ENCODE results near the gene GID4.
A peak's percentile ranks its signal among the peaks of the same experiment; 100 is the strongest.

GID4 gene

GRCh38 chr17:18039535-18040260 lies 490 bp downstream of the GID4 start:
- DNase-seq (ENCODE audit: low read depth) = no peak
- H3K4me3 ChIP-seq (ENCODE audit: low read depth, low read length) = peak overlapping the region; percentile 74

GRCh38 chr17:18040261-18040858 lies 1.2 kb downstream of the GID4 start:
- H3K4me3 ChIP-seq (ENCODE audit: low read depth, low read length) = peak overlapping the region; percentile 74
- DNase-seq (ENCODE audit: low read depth) = no peak

- no peak overlapping the region for H3K4me3 ChIP-seq (ENCODE audit: low read depth, low read length)
Measured at GRCh38 chr17:18041776-18042175, 2.6 kb downstream of the GID4 start.

GRCh38 chr17:18042983-18043382 lies 3.8 kb downstream of the GID4 start:
- DNase-seq (ENCODE audit: low read depth) = no peak
- no peak overlapping the region for H3K4me3 ChIP-seq (ENCODE audit: low read depth, low read length)

More at GRCh38 chr17:18041776-18042175, 2.6 kb downstream of the GID4 start:
- peak; percentile 48 for DNase-seq (ENCODE audit: low read depth)

DNA sequence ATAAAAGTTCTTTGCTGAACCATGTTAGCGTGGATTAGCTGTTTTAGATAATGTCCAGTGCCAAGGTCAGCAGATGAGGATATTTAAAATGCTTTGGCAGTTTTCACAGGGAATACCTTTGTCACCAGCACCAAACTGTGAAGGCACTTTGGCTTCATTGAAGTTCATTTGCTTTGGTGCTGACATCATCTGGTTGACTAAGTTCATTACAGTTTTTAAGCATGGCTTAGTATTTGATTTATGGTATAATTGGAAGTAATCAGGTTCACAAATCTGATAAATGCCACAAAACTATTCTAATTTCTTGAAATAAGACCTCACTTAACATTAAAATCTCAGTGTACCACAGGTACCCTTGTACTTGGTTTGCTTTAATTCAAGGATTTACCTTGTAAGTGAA lies 4.3 kb downstream of the GID4 start:
- no peak overlapping the region for H3K4me3 ChIP-seq (ENCODE audit: low read depth, low read length)
- DNase-seq (ENCODE audit: low read depth) = no peak

GRCh38 chr17:18044609-18045008 lies 5.4 kb downstream of the GID4 start:
- DNase-seq (ENCODE audit: low read depth) = no peak
- H3K4me3 ChIP-seq (ENCODE audit: low read depth, low read length) = no peak overlapping the region

DNA sequence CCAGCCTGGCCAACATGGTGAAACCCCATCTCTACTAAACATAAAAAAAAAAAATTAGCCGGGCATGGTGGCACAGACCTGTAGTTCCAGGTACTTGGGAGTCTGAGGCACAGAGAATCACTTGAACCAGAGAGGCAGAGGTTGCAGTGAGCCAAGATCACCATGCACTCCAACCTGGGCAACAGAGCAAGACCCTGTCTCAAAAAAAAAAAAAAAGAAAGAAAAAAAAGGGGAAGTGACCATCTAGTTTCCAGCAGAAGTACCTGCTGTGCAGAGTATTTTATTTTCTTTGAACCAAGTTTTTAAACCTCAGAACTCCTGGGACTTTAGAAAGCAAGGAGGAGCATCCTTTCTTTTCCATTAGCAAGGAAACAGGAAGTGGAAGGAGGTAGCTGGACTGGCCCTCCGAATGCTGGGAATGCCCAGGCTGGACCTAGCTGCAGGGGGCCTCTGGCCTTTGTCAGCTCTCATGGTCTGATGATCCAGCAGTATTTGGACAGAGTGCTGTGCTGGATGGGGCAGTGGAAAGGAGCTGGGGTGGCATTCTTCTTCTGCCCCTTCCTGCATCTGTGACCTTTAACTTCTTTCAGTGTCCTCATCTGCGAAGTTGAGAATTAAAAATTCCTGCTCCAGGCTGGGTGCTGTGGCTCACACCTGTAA lies 6.6 kb downstream of the GID4 start:
- no peak for DNase-seq (ENCODE audit: low read depth)
- H3K4me3 ChIP-seq (ENCODE audit: low read depth, low read length) = no peak overlapping the region

DNA sequence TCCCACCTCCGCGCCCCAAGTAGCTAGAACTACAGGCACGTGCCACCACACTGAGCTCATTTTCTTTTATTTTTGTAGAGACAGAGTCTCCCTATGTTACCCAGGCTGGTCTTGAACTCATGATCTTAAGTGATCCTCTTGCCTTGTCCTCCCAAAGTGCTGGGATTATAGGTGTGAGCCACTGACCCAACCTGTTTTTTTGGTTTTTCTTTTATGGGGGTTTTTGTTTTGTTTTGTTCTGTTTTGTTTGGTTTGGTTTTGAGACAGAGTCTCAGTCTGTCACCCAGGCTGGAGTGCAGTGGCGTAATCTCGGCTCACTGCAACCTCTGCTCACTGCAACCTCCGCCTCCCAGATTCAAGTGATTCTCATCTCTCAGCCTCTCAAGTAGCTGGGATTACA lies 16.4 kb downstream of the GID4 start:
- no peak overlapping the region for H3K4me3 ChIP-seq (ENCODE audit: low read depth, low read length)
- no peak for DNase-seq (ENCODE audit: low read depth)

- no peak overlapping the region for H3K4me3 ChIP-seq (ENCODE audit: low read depth, low read length)
- no peak for DNase-seq (ENCODE audit: low read depth)
Measured at GRCh38 chr17:18056214-18056613, 17.0 kb downstream of the GID4 start.

GRCh38 chr17:18059283-18059682 lies 20.1 kb downstream of the GID4 start:
- H3K4me3 ChIP-seq (ENCODE audit: low read depth, low read length) = no peak overlapping the region
- DNase-seq (ENCODE audit: low read depth) = no peak

DNA sequence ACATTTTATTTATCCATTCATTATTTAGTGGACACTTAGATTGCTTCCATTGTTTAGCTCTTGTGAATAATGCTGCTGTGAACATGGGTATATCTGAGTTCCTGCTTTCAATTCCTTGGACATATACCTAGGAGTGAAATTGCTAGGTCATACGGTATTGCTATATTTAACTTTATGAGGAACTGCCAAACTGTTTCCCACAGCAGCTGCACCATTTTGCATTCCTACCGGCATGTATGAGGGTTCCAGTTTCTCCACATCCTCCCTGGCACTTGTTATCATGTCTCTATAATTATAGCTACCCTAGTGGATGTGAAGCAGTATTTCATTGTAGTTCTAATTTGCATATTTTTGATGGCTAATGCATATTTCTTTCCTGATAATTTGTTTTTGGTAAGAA lies 24.8 kb downstream of the GID4 start:
- no peak for DNase-seq (ENCODE audit: low read depth)
- H3K4me3 ChIP-seq (ENCODE audit: low read depth, low read length) = no peak overlapping the region

GRCh38 chr17:18065546-18065945 lies 26.3 kb downstream of the GID4 start:
- no peak for DNase-seq (ENCODE audit: low read depth)
- no peak overlapping the region for H3K4me3 ChIP-seq (ENCODE audit: low read depth, low read length)

DNA sequence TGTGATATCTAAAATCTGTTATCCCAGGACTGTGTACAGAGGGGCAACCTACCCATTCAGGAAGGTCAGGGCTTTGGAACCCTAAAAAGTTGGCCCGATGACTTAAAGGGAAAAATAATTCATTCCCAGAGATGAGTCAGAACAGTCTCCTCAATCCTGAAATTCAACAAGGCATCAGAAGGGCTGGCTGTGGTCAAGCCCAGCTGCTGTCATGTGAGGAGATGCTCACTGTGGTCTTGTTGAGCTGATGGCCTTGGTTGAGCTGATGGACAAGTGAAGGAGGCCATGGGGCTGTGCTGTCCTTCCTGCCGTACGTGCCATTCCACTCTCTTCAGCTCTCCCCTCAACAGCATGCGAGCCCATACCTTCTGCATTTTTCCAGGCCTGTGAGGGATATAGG lies 27.7 kb downstream of the GID4 start:
- no peak for DNase-seq (ENCODE audit: low read depth)
- no peak overlapping the region for H3K4me3 ChIP-seq (ENCODE audit: low read depth, low read length)

GRCh38 chr17:18069101-18069500 lies 29.9 kb downstream of the GID4 start:
- DNase-seq (ENCODE audit: low read depth) = no peak
- H3K4me3 ChIP-seq (ENCODE audit: low read depth, low read length) = no peak overlapping the region

DNA sequence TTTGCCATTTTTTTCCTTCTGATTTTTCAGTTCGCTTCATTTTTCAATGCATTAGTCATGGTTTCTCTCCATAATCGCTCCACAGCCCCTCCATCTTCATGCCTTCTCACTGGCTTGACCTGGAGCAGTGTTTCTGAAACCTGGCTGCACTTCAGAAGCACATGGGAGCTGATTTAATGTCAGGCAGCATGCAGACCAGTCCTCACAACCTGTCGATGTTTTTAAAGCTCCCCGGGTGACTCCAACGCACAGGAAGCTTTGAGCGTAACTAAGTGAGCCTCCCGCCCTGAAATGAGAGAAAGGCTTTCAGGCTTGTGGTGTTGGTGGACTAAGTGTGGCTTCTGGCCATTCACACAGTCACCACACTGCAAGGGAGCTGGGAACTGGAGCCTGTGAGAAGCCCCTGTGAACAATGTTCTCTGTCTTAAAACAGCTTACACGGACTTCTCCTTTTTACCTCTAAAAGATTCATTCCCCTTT lies 31.7 kb downstream of the GID4 start:
- no peak for DNase-seq (ENCODE audit: low read depth)
- peak overlapping the region; percentile 26 for H3K4me3 ChIP-seq (ENCODE audit: low read depth, low read length)

- no peak for DNase-seq (ENCODE audit: low read depth)
- no peak overlapping the region for H3K4me3 ChIP-seq (ENCODE audit: low read depth, low read length)
Measured at GRCh38 chr17:18071751-18072150, 32.5 kb downstream of the GID4 start.

GRCh38 chr17:18074566-18075272 lies 35.5 kb downstream of the GID4 start:
- H3K4me3 ChIP-seq (ENCODE audit: low read depth, low read length) = no peak overlapping the region
- no peak for DNase-seq (ENCODE audit: low read depth)

DNA sequence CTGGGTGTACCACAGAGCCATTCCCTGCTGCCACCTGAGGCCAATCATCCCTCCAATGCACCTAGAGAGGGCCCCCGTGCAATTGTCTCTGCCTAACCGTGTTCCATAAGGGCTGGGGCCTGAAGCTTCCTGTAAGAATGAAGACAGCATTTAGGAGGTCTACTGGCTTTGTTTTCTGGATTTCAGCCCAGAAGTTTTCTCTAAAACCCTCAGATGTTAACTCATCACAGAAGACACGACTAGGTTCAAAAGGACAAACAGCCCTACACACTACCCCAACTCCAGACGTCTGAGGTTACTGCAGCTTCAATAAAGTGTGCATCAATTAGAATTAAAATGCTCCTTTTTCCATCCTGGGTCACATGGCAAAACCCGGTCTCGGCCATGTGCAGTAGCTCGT lies 37.7 kb downstream of the GID4 start:
- no peak for DNase-seq (ENCODE audit: low read depth)
- no peak overlapping the region for H3K4me3 ChIP-seq (ENCODE audit: low read depth, low read length)

DNA sequence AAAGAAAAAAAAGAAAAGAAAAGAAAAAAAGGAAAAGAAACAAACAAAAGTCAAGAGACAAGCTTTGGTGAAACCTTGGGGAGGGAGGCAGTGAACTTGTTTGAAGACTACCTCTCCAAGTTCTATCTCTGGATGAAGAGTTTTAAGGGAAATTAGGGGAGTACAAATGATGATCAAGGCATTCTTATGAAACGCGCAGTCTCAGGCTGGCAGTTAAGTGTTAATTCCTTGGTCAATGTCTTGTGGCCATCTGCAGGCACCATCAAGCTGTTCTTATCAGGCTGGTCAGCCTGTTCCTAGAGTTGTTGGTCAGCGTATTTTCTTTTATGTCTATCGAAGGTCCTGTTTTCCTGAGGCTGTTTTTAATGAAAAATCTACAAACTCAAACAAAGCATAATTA lies 40.3 kb downstream of the GID4 start:
- no peak for DNase-seq (ENCODE audit: low read depth)

DNA sequence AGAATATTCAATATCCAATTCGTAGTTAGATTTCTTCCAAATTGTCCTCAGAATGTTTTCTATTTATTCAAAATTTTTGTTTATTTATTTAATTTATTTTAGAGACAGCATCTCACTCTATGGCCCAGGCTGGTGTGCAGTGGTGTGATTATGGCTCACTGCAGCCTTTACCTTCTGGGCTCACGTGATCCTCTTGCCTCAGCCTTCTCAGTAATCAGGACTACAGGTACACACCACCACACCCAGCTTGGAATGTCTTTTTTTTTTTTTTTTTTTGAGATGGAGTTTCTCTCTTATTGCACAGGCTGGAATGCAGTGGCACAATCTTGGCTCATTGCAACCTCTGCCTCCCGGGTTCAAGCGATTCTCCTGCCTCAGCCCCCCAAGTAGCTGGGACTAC lies 45.0 kb downstream of the GID4 start:
- DNase-seq (ENCODE audit: low read depth) = no peak
- no peak overlapping the region for H3K4me3 ChIP-seq (ENCODE audit: low read depth, low read length)

More for the DNA sequence above, 40.3 kb downstream of the GID4 start:
- H3K4me3 ChIP-seq (ENCODE audit: low read depth, low read length) = no peak overlapping the region

All from skeletal muscle cell (primary cell).